ENCODE results near the gene AMBRA1.

The AMBRA1 gene

GRCh38 chr11:46642627-46643335 is 49.0 kb upstream of the AMBRA1 start:
- no peak for TF ChIP-seq GLIS3 (CRISPR knock-in tag; IDR thresholded peaks at IDR 0.05)
- ATAC-seq = no peak

DNA sequence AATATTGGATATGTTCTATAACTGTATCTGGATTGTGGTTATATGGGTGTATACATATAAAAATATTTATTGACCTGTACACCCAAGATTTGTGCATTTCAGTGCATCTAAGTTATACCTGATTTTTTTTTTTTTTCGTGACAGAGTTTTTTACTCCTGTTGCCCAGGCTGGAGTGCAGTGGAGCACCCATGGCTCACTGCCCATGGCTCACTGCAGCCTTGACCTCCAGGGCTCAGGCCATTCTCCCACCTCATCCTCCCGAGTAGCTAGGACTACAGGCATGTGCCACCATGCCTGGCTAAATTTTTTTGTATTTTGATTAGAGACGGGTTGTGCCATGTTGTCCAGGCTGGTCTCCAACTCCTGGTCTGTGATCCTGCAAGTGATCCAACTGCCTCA is 47.8 kb upstream of the AMBRA1 start:
- TF ChIP-seq, protein P1, sequence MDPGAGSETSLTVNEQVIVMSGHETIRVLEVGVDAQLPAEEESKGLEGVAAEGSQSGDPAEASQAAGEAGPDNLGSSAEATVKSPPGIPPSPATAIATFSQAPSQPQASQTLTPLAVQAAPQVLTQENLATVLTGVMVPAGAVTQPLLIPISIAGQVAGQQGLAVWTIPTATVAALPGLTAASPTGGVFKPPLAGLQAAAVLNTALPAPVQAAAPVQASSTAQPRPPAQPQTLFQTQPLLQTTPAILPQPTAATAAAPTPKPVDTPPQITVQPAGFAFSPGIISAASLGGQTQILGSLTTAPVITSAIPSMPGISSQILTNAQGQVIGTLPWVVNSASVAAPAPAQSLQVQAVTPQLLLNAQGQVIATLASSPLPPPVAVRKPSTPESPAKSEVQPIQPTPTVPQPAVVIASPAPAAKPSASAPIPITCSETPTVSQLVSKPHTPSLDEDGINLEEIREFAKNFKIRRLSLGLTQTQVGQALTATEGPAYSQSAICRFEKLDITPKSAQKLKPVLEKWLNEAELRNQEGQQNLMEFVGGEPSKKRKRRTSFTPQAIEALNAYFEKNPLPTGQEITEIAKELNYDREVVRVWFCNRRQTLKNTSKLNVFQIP (CRISPR knock-in tag; IDR thresholded peaks at IDR 0.05; ENCODE audit: borderline replicate concordance, low read depth) = no peak
- TF ChIP-seq ZNF8 (CRISPR knock-in tag; IDR thresholded peaks at IDR 0.05) = no peak
- no peak for TF ChIP-seq ZFP3 (CRISPR knock-in tag; IDR thresholded peaks at IDR 0.05)
- no peak for TF ChIP-seq TCF4 (CRISPR knock-in tag; IDR thresholded peaks at IDR 0.05; ENCODE audit: borderline replicate concordance)
- no peak for TF ChIP-seq ZNF70 (CRISPR knock-in tag; IDR thresholded peaks at IDR 0.05)
- no peak for TF ChIP-seq RARB (CRISPR knock-in tag; IDR thresholded peaks at IDR 0.05)
- TF ChIP-seq, protein P2, sequence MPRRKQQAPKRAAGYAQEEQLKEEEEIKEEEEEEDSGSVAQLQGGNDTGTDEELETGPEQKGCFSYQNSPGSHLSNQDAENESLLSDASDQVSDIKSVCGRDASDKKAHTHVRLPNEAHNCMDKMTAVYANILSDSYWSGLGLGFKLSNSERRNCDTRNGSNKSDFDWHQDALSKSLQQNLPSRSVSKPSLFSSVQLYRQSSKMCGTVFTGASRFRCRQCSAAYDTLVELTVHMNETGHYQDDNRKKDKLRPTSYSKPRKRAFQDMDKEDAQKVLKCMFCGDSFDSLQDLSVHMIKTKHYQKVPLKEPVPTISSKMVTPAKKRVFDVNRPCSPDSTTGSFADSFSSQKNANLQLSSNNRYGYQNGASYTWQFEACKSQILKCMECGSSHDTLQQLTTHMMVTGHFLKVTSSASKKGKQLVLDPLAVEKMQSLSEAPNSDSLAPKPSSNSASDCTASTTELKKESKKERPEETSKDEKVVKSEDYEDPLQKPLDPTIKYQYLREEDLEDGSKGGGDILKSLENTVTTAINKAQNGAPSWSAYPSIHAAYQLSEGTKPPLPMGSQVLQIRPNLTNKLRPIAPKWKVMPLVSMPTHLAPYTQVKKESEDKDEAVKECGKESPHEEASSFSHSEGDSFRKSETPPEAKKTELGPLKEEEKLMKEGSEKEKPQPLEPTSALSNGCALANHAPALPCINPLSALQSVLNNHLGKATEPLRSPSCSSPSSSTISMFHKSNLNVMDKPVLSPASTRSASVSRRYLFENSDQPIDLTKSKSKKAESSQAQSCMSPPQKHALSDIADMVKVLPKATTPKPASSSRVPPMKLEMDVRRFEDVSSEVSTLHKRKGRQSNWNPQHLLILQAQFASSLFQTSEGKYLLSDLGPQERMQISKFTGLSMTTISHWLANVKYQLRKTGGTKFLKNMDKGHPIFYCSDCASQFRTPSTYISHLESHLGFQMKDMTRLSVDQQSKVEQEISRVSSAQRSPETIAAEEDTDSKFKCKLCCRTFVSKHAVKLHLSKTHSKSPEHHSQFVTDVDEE (CRISPR knock-in tag; IDR thresholded peaks at IDR 0.05) = no peak
- no peak for ATAC-seq

DNA sequence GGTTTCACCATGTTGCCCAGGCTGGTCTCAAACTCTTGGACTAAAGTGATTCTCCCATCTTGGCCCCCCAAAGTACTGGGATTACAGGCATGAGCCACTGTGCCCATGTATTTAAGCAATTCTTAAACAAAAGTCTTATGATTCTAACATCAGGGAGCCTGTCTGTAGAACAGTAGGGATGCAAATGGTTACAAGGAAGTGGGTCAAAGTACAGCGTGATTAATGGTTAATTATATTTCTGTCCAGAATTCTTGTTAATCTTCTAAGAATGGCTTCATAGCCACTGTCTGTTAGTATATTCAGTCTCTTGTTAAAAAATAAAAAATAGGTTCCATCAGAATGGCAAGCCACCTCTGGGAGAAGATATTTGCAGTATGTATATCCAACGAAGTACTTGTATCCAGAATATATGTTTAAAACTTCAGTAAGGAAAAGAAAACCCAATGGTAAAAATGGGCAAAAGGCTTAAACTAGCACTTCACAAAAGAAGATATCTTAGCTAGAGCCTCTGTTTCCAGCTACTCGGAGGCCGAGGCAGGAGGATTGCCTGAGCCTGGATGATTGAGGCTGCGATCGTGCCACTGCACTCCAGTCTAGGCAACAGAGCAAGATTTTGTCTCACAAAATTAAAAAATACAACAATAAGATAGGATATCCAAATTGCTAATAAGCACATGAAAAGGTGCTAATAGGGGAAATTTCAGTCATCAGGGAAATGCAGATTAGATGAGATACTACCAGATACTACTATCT is 46.4 kb upstream of the AMBRA1 start:
- no peak for ATAC-seq
- TF ChIP-seq SNAI2 (CRISPR knock-in tag; IDR thresholded peaks at IDR 0.05) (no peak), ESRRG (CRISPR knock-in tag; IDR thresholded peaks at IDR 0.05) (no peak), OSR1 (CRISPR knock-in tag; IDR thresholded peaks at IDR 0.05) (no peak), TOX (CRISPR knock-in tag; IDR thresholded peaks at IDR 0.05; ENCODE audit: borderline replicate concordance) (no peak), RARB (CRISPR knock-in tag; IDR thresholded peaks at IDR 0.05) (no peak), TCF4 (CRISPR knock-in tag; IDR thresholded peaks at IDR 0.05; ENCODE audit: borderline replicate concordance) (no peak), ISL1 (CRISPR knock-in tag; IDR thresholded peaks at IDR 0.05) (no peak), ZNF70 (CRISPR knock-in tag; IDR thresholded peaks at IDR 0.05) (no peak), PATZ1 (CRISPR knock-in tag; IDR thresholded peaks at IDR 0.05; ENCODE audit: borderline replicate concordance) (no peak), BACH2 (CRISPR knock-in tag; IDR thresholded peaks at IDR 0.05; ENCODE audit: borderline replicate concordance) (no peak), ZFP3 (CRISPR knock-in tag; IDR thresholded peaks at IDR 0.05) (no peak), ARNTL (CRISPR knock-in tag; IDR thresholded peaks at IDR 0.05; ENCODE audit: borderline replicate concordance, low read depth) (no peak), GLIS3 (CRISPR knock-in tag; IDR thresholded peaks at IDR 0.05) (no peak), ZC3H10 (CRISPR knock-in tag; IDR thresholded peaks at IDR 0.05) (no peak), CREB5 (CRISPR knock-in tag; IDR thresholded peaks at IDR 0.05; ENCODE audit: low read depth) (no peak), ZNF565 (CRISPR knock-in tag; conservative IDR thresholded peaks at IDR 0.05; ENCODE audit: low read depth) (no peak), ZFP30 (CRISPR knock-in tag; IDR thresholded peaks at IDR 0.05) (no peak), PPARA (CRISPR knock-in tag; IDR thresholded peaks at IDR 0.05; ENCODE audit: borderline replicate concordance) (no peak), CSDC2 (CRISPR knock-in tag; IDR thresholded peaks at IDR 0.05) (no peak)
- TF ChIP-seq, protein P1 (CRISPR knock-in tag; IDR thresholded peaks at IDR 0.05; ENCODE audit: borderline replicate concordance, low read depth) = no peak

Measured in SK-N-SH treated with all-trans-retinoic acid at 6 μM for 48 hours (cell line).